ENCODE measurements around the gene CLIP4.

Gene CLIP4

DNA sequence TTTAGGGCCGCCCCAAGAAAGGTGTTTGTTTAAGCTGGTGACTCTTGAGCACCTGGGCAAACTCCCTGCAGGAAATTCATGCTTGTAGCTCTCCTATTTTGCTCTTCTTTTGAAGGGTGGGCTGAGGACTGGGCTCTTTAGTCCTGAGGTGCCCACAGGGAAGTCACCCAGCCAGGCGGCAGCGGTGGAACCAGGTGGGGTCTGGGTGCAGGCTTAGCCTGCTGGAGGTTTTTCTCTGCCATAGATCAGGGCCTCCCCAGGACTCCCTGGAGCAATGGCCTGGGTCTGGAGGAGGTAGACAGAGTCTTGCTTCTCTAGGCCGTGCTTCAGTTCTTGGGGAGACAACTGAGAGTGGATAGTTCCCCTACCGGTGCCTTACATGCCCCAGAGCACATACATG, 99.9 kb downstream of the CLIP4 start:
- TF ChIP-seq, protein P1, sequence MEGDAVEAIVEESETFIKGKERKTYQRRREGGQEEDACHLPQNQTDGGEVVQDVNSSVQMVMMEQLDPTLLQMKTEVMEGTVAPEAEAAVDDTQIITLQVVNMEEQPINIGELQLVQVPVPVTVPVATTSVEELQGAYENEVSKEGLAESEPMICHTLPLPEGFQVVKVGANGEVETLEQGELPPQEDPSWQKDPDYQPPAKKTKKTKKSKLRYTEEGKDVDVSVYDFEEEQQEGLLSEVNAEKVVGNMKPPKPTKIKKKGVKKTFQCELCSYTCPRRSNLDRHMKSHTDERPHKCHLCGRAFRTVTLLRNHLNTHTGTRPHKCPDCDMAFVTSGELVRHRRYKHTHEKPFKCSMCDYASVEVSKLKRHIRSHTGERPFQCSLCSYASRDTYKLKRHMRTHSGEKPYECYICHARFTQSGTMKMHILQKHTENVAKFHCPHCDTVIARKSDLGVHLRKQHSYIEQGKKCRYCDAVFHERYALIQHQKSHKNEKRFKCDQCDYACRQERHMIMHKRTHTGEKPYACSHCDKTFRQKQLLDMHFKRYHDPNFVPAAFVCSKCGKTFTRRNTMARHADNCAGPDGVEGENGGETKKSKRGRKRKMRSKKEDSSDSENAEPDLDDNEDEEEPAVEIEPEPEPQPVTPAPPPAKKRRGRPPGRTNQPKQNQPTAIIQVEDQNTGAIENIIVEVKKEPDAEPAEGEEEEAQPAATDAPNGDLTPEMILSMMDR (IDR thresholded peaks at IDR 0.05): no peak
- H3K4me3 ChIP-seq (ENCODE audit: low read depth, low read length): no peak overlapping the region
- H3K27me3 ChIP-seq (ENCODE audit: control insufficient read depth, insufficient read depth, low read length): no peaks in the 10 kb centered on the region
- no peaks in the 10 kb centered on the region for H3K9me3 ChIP-seq (ENCODE audit: control insufficient read depth, low read length)
- no peak overlapping the region for H3K4me2 ChIP-seq (ENCODE audit: low read length)
- no peaks in the 10 kb centered on the region for H3K4me1 ChIP-seq
- H3K9ac ChIP-seq: no peak overlapping the region
- H3K27ac ChIP-seq: no peak overlapping the region
- no peaks in the 10 kb centered on the region for H3K36me3 ChIP-seq (ENCODE audit: control insufficient read depth, insufficient read depth, low read length)
- H2AFZ ChIP-seq: no peak overlapping the region
- H3K79me2 ChIP-seq: no peaks in the 10 kb centered on the region

DNA sequence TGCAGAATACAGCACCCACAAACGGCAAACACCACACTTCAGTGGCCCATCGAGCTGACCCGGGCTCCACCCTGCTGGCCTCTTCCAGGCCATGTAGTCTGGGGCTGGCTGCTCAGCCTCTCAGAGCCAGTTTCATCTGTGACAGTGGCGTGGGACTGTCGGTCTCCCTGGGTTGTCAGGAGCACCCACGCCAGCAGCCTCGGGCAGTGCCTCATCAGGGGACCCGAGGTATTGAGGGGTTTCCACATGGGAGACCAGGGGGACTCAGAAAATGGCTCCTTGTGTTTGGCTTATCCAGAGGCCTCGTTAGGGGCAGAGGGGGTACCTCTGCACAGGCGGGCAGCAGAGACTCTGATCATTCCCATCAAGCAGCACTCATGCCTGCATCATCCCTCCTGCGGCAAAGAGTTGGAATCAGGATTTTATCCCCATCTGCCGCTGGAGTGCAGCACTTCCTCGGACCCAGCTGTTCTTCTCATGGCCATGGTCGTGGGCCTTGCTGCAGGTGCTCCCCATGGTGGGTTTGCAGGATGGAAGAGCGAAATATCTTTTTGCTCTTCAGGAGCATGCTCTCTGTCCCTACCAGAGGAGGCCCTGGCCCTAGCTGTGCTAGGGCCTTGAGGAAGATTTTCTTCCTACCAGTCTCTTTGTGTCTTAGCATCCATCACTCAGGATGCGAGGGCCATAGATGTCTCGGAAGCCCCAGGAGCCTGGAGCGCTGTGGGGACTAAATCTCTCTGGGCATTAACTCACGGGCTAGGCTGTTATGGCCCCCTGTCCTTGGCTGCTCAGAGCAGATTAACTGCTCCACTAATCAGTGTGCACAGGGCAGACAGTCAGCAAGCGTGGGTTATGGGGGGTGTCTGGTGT, 100.8 kb downstream of the CLIP4 start:
- H2AFZ ChIP-seq: no peak overlapping the region
- TF ChIP-seq, protein P1 (IDR thresholded peaks at IDR 0.05): no peak
- no peak overlapping the region for H3K27ac ChIP-seq
- H3K27me3 ChIP-seq (ENCODE audit: control insufficient read depth, insufficient read depth, low read length): no peaks in the 10 kb centered on the region
- H3K9ac ChIP-seq: no peak overlapping the region
- no peaks in the 10 kb centered on the region for H3K79me2 ChIP-seq
- no peak overlapping the region for H3K4me2 ChIP-seq (ENCODE audit: low read length)
- H3K36me3 ChIP-seq (ENCODE audit: control insufficient read depth, insufficient read depth, low read length): no peaks in the 10 kb centered on the region
- no peak overlapping the region for H3K4me3 ChIP-seq (ENCODE audit: low read depth, low read length)
- H3K9me3 ChIP-seq (ENCODE audit: control insufficient read depth, low read length): no peaks in the 10 kb centered on the region
- no peaks in the 10 kb centered on the region for H3K4me1 ChIP-seq

DNA sequence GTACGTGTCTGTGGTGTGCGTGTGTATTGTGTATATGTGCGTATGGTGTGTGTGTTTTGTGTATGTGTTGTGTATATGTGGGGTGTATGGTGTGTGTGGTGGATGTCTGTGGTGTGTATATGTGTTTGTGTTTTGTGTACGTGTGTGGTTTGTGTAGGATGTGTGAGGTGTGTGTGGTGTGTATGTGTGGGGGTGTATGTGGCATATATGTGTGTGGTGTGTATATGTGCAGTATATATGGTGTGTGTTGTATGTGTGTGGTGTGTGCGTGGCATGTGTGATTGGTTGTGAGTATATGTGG, 101.3 kb downstream of the CLIP4 start:
- H2AFZ ChIP-seq: no peak overlapping the region
- no peak overlapping the region for H3K4me3 ChIP-seq (ENCODE audit: low read depth, low read length)
- H3K27me3 ChIP-seq (ENCODE audit: control insufficient read depth, insufficient read depth, low read length): no peaks in the 10 kb centered on the region
- no peaks in the 10 kb centered on the region for H3K9me3 ChIP-seq (ENCODE audit: control insufficient read depth, low read length)
- H3K36me3 ChIP-seq (ENCODE audit: control insufficient read depth, insufficient read depth, low read length): no peaks in the 10 kb centered on the region
- no peaks in the 10 kb centered on the region for H3K4me1 ChIP-seq
- H3K27ac ChIP-seq: no peak overlapping the region
- no peak overlapping the region for H3K9ac ChIP-seq
- H3K4me2 ChIP-seq (ENCODE audit: low read length): no peak overlapping the region
- TF ChIP-seq, protein P1 (IDR thresholded peaks at IDR 0.05): no peak
- H3K79me2 ChIP-seq: no peaks in the 10 kb centered on the region

DNA sequence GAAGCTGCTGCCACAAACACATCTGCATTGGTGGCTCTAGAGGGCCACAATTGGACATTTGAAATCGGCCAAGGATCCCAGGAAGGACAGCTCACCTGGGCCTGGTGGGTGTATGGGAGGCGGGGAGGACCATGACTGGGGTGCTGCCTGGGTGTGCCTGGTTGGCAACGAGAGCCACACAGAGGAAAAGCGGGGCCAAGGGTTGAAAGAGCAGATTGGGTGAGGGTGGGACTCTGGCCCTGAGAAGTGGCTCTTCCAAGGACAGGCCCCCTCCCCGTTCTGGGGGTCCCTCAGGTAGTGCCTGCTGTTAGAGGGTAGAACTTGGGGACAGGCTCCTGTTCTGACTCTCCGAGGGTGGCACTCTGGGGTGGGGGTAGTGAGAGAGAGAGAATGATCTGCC, 102.9 kb downstream of the CLIP4 start:
- Histone ChIP-seq H3K4me3 (ENCODE audit: low read depth, low read length) (no peak overlapping the region), H3K9ac (no peak overlapping the region), H2AFZ (no peak overlapping the region), H3K4me2 (ENCODE audit: low read length) (no peak overlapping the region), H3K27ac (no peak overlapping the region), H3K27me3 (ENCODE audit: control insufficient read depth, insufficient read depth, low read length) (no peaks in the 10 kb centered on the region), H3K79me2 (no peaks in the 10 kb centered on the region), H3K9me3 (ENCODE audit: control insufficient read depth, low read length) (no peaks in the 10 kb centered on the region), H3K36me3 (ENCODE audit: control insufficient read depth, insufficient read depth, low read length) (no peaks in the 10 kb centered on the region), H3K4me1 (no peaks in the 10 kb centered on the region)
- TF ChIP-seq, protein P1 (IDR thresholded peaks at IDR 0.05): no peak

DNA sequence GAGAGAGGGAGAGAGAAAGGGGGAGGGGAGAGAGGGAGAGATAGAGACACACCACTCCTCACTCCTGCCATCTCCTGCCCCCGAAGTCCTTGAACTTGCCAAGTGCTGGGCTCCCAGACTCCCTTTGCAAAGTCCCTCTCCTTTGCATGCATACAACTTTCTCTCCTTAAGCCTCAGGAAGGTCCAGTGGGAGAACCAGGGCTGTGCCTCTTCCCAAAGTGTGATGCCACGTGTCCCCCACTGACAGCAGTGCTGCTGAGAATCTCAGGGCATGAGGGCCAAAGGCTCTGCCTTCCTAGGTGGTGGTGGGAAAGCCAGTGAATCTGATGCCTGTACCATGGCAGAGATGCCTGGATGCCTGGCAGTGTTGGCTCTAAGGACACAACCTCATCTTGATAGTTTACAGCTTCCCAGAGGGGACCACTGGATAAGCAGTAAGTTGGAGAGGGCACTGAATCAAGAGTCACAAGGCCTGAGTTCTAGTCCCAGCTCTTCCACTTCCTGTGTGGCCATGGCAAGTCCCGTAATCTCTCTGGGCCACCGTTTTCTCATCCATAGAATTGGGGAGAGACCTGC, 103.4 kb downstream of the CLIP4 start:
- H3K27ac ChIP-seq: no peak overlapping the region
- TF ChIP-seq, protein P1 (IDR thresholded peaks at IDR 0.05): no peak
- no peaks in the 10 kb centered on the region for H3K27me3 ChIP-seq (ENCODE audit: control insufficient read depth, insufficient read depth, low read length)
- H3K4me3 ChIP-seq (ENCODE audit: low read depth, low read length): no peak overlapping the region
- no peaks in the 10 kb centered on the region for H3K9me3 ChIP-seq (ENCODE audit: control insufficient read depth, low read length)
- H3K4me2 ChIP-seq (ENCODE audit: low read length): no peak overlapping the region
- no peaks in the 10 kb centered on the region for H3K36me3 ChIP-seq (ENCODE audit: control insufficient read depth, insufficient read depth, low read length)
- no peaks in the 10 kb centered on the region for H3K4me1 ChIP-seq
- H3K79me2 ChIP-seq: no peaks in the 10 kb centered on the region
- no peak overlapping the region for H3K9ac ChIP-seq
- H2AFZ ChIP-seq: no peak overlapping the region

All from parathyroid adenoma (tissue), 2 donors.